GM10248 (cell line): ENCODE results near the gene BMPR1A.

Source experiments
- CTCF ChIA-PET: fragments of 300-600 bp; sonication (Branson Sonifier 250); formaldehyde crosslinking; extraction: SDS; loops from one replicate; lab custom pipeline; 2021; ENCODE audit warnings: antibody characterized with exemption; lab: Yijun Ruan, JAX
- POLR2A ChIA-PET: fragments of 350-650 bp; sonication (Branson Sonifier 250); formaldehyde crosslinking; extraction: SDS; loops from one replicate; lab custom pipeline; 2020; ENCODE audit warnings: antibody characterized with exemption; lab: Yijun Ruan, JAX
- DNase-seq: peaks from one replicate; pipeline ENCODE4 v3.0.0; 2012; ENCODE audit errors: extremely low spot score
- TF ChIP-seq, protein P1 (sequence below): IDR thresholded peaks from 2 replicates; pipeline ENCODE4 v1.5.1; 2012; ENCODE audit warnings: mild to moderate bottlenecking, low read depth; ENCODE audit errors: extremely low read depth, missing control alignments, control extremely low read depth

Gene BMPR1A

DNA sequence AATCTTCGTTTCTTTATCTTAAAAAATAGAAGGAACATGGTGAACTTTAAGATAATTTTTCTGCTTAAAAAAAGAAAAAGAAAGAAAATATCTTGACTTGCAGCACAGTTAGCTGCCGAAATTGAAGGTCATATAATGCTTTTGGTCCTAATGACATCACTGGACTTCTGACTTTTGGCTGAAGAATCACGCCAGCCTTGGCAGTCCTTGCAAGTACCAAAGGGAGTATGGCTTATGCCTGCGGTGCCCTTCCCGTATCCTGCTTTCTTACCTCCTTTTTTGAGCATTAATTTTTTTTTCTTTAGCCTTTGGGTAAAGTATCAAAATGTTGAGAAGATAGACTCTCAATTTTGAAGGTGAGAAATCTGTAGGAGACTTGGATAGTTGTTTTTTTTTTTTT lies 7.0 kb downstream of the BMPR1A start:
- ChIA-PET POLR2A (no interaction called here), CTCF (no interaction called here)
- no peak for DNase-seq
- TF ChIP-seq, protein P1, sequence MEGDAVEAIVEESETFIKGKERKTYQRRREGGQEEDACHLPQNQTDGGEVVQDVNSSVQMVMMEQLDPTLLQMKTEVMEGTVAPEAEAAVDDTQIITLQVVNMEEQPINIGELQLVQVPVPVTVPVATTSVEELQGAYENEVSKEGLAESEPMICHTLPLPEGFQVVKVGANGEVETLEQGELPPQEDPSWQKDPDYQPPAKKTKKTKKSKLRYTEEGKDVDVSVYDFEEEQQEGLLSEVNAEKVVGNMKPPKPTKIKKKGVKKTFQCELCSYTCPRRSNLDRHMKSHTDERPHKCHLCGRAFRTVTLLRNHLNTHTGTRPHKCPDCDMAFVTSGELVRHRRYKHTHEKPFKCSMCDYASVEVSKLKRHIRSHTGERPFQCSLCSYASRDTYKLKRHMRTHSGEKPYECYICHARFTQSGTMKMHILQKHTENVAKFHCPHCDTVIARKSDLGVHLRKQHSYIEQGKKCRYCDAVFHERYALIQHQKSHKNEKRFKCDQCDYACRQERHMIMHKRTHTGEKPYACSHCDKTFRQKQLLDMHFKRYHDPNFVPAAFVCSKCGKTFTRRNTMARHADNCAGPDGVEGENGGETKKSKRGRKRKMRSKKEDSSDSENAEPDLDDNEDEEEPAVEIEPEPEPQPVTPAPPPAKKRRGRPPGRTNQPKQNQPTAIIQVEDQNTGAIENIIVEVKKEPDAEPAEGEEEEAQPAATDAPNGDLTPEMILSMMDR, result no peak

DNA sequence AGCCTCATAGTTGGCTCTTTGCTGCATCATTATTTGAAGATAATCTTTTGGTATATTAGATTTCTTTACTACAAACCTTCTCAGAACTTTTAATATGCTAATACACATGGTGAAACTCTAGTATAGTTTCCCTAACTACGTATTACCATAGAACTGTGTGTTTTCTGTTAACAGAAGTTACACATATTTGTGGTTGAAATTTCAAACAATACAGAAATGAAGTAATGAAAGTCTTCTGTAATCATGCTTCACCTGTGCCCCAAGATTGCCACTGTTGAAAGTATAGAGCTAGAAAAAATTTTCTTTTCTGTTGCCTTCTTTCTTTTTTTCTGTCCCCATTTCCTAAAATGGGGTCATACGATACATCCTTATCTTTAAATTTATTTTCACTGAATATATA lies 9.1 kb downstream of the BMPR1A start:
- no peak for DNase-seq
- TF ChIP-seq, protein P1, result no peak
- CTCF ChIA-PET, result no interaction called here
- POLR2A ChIA-PET, result no interaction called here

DNA sequence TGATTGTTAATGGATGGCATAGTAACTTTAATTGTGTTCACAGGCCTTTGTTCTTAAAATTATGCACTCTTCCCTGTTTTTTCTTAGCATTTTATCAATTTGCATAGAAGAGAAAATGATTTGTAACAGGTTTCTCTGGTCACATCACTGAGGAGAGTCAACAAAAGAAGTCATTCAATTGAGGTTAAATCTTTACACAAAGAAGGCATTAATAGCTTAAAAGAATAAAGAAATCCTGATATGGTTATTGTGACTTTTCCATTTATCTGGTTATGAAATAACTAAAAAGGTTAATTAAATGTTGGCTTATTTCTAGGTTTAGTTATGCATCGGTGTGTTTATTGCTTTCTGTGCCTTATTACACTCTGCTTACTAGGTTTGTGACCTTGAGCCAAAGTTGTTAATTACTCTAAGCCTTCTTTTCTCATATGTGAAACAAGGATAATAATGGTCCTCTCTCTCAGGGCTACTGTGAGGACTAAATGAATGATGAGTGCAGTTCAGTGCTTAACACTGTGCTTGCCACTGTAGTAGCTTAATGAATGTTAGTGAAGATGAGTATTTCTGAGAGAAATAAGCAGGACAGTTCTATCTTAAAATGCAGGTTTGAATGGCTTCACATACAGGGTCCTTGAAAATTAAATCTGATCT lies 12.1 kb downstream of the BMPR1A start:
- DNase-seq, result no peak
- TF ChIP-seq, protein P1, result no peak
- ChIA-PET POLR2A (no interaction called here), CTCF (interaction anchor here (1.0 to 2.5 kb wide), 2 partner anchors 10 to 22 kb away, joined by 4 to 12 read pairs; no protein-coding TSS in a partner anchor)

DNA sequence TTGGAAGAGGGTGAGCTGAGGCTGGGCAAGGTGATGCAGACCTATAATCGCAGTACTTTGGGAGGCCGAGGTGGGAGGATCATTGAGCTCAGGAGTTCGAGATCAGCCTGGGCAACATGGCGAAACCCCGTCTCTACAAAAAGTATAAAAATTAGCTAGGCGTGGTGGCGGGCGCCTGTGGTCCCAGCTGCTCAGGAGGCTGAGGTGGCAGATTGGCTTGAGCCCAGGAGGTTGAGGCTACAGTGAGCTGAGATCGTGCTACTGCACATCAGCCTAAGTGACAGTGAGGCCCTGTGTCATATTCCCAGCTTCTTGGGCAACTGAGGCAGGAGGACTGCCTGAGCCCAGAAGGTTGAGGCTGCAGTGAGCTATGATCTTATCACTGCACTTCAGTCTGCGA lies 13.6 kb downstream of the BMPR1A start:
- no peak for DNase-seq
- ChIA-PET CTCF (interaction anchor here (1.2 to 1.8 kb wide), 4 partner anchors 8 to 197 kb away, joined by 3 to 7 read pairs (median 3); no protein-coding TSS in a partner anchor), POLR2A (interaction anchor here (1.0 kb wide), 1 partner anchor 10 kb away, joined by 3 read pairs; no protein-coding TSS in a partner anchor)
- TF ChIP-seq, protein P1, result no peak

DNA sequence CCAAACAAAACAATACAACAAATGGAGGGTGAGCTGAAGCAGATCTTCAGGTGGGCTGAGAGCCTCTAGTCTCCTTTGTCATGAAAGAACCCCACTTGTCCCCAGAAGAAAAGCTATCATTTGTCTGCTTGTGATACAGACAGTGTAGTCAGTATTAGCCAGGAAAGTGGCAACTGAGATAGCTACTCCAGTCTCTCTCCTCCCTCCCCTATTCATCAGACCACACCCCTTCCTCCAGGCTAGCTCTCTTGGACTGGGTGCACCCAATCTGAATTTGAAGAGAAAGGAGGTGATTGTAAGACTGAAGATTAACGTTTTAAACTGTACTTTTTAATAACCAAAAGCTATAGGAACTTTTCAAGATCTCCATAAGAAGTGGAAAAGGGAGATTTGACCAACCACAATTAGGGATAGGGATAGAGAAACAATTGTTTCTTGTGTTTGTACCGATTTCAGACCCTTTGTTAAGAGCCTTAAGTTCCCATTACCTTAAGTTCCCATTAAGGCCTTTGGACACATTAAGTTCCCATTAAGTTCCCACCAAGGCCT lies 14.1 kb downstream of the BMPR1A start:
- no peak for DNase-seq
- TF ChIP-seq, protein P1, result no peak
- ChIA-PET POLR2A (interaction anchor here (1.0 kb wide), 1 partner anchor 9 kb away, joined by 3 read pairs; no protein-coding TSS in a partner anchor), CTCF (interaction anchor here (0.8 to 1.8 kb wide), 7 partner anchors 9 to 196 kb away, joined by 3 to 7 read pairs (median 3); no protein-coding TSS in a partner anchor)

DNA sequence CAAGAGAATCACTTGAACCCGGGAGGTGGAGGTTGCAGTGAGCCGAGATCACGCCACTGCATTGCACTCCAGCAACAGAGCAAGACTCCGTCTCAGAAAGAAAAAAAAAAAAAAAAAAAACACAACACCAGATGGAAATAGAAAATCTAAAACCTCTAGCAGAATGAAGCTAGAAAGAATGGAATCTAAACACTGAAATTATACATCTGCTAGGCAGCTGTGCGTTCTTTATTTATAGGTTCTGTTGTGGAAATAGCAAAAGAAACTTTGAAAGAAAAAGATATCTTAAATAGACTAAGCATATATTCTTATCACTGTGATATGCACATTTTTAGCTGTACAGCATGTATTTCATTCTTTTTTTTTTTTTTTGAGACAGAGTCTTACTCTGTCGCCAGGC lies 17.1 kb downstream of the BMPR1A start:
- TF ChIP-seq, protein P1, result no peak
- CTCF ChIA-PET, result interaction anchor here (1.8 kb wide), 1 partner anchor 13 kb away, joined by 6 read pairs; no protein-coding TSS in a partner anchor
- POLR2A ChIA-PET, result no interaction called here
- no peak for DNase-seq
